ENCODE results near the gene TTC7B. TPM values are rescaled to one million over a fixed set of nuclear protein-coding genes. Genes with fewer than 3 reads are reported as not detected.

TTC7B gene
- total and polyA plus RNA-seq, 2 of the 8 experiments (the other 6 are each of a cell fraction or from before 2014, with no cell fraction given) = 23.7 to 34.0 TPM

DNA sequence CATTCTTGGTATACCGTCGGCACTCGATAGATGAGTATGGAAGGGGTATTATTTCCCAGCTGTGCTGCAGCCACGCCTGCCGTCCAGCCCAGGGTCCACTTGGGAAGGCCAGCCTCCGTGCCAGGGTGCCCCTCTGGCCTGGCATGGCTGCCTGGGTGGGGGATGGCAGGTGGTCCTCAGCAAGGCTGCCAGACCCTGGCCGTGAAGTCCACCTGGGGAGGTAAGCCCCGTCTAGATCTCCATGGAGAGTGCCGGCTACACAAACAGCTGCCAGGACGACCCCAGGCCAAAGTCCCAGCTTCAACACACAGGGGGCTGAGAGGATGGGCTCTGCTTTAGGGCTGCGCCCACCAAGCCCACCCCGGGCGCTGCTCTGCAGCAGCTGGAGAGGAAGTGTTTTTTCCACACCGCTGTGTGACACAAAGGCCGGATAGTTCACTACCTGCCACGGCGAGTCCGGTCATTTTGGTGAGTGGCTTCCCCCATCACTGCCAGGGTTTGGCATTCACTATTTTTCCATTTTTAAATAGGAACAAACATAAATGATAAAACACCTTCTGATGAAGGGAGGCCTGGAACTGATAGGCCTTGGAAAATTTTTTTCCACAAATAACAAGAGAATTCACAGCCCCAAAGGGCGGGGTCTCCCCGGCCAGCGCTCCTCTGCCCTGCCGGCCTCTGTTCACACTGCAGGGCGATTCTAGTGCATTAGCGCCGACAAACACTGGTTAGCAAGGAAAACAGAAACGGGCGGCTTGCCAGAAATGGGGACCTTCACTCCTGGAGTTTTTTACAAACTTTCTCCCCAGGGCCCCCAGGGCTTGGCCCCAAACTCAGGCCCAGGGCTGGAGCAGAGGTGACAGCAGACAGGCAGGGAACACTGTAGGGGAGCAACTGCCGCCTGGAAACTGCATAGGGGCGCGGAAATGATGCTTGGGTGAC lies 257.9 kb downstream of the TTC7B start:
- no peak overlapping the region for H4K8ac ChIP-seq (ENCODE audit: extremely low read depth, insufficient read depth, low read length)
- POLR2A ChIA-PET (ENCODE audit: partially characterized antibody) = interaction anchor here (0.6 kb wide), 1 partner anchor 70 kb away, joined by 3 read pairs; no protein-coding TSS in a partner anchor
- TF ChIP-seq SP2 (IDR thresholded peaks at IDR 0.05; ENCODE audit: low read length) = no peak
- TF ChIP-seq NRF1 (IDR thresholded peaks at IDR 0.05; ENCODE audit: low read depth, low read length) = no peak
- TF ChIP-seq KDM1A (IDR thresholded peaks at IDR 0.05; ENCODE audit: borderline replicate concordance, low read length) = no peak
- no peak for TF ChIP-seq CHD2 (IDR thresholded peaks at IDR 0.05; ENCODE audit: low read length)
- TF ChIP-seq, protein P1, sequence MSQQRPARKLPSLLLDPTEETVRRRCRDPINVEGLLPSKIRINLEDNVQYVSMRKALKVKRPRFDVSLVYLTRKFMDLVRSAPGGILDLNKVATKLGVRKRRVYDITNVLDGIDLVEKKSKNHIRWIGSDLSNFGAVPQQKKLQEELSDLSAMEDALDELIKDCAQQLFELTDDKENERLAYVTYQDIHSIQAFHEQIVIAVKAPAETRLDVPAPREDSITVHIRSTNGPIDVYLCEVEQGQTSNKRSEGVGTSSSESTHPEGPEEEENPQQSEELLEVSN (IDR thresholded peaks at IDR 0.05) = no peak
- no peak for TF ChIP-seq POU5F1 (IDR thresholded peaks at IDR 0.05; ENCODE audit: low read depth, low read length)
- TF ChIP-seq TAF1 (IDR thresholded peaks at IDR 0.05; ENCODE audit: low read depth, low read length) = no peak
- no peak for TF ChIP-seq BCL11A (IDR thresholded peaks at IDR 0.05; ENCODE audit: low read depth in 2 of 2, low read length in 2 of 2)
- TF ChIP-seq FOSL1 (IDR thresholded peaks at IDR 0.05; ENCODE audit: insufficient read depth, low read depth, low read length) = no peak
- no peak for TF ChIP-seq TBP (IDR thresholded peaks at IDR 0.05; ENCODE audit: low read depth, low read length)

More for the DNA sequence above, 257.9 kb downstream of the TTC7B start:
- Histone ChIP-seq H3K4me1 (replicated peaks in 1 of 4; ENCODE audit: control insufficient read depth in 3 of 4, insufficient read depth in 4 of 4, low read length in 3 of 4) (peaks cover 0 to 17% (median 14%) of the 10 kb centered on the region in 4 experiments; a peak in 6 of 7 replicates), H3K4ac (replicated peaks; ENCODE audit: insufficient read length, low read depth, low read length) (no peak overlapping the region), H3K23ac (ENCODE audit: insufficient read length) (no peak overlapping the region), H3K56ac (replicated peaks; ENCODE audit: insufficient read length, low read depth, low read length) (no peak overlapping the region), H3K4me2 (ENCODE audit: insufficient read depth in 1 of 2, low read depth in 2 of 2, low read length in 2 of 2) (no peak overlapping the region), H3K9me3 (ENCODE audit: insufficient read depth in 2 of 2, low read depth in 1 of 2, low read length in 1 of 2) (peaks cover 0 to 3% of the 10 kb centered on the region in 2 experiments; a peak in 1 of 4 replicates), H3K23me2 (ENCODE audit: low read depth, low read length) (no peaks in the 10 kb centered on the region), H3K9ac (replicated peaks in 1 of 4; ENCODE audit: extremely low read depth in 1 of 4, low read depth in 3 of 4, low read length in 3 of 4) (no peak overlapping the region), H4K91ac (replicated peaks; ENCODE audit: insufficient read length, low read length) (peak overlapping the region; percentile 31), H2BK120ac (replicated peaks; ENCODE audit: low read depth, low read length) (no peak overlapping the region), H3K27me3 (replicated peaks in 1 of 4; ENCODE audit: control insufficient read depth in 3 of 4, extremely low read depth in 1 of 4, insufficient read depth in 3 of 4, low read length in 3 of 4) (no peaks in the 10 kb centered on the region; a peak in 1 of 7 replicates), H3K4me3 (ENCODE audit: extremely low read depth in 1 of 4, insufficient read depth in 2 of 4, low read depth in 3 of 4, low read length in 4 of 4) (no peak overlapping the region), H2AFZ (ENCODE audit: low read length) (no peak overlapping the region), H2BK5ac (ENCODE audit: low read depth, low read length) (0 out of 2 replicates have a peak overlapping the region, but pooled peaks have one; percentile 44), H2BK12ac (ENCODE audit: low read depth, low read length) (0 out of 2 replicates have a peak overlapping the region, but pooled peaks have one; percentile 39), H2BK20ac (ENCODE audit: low read length) (no peak overlapping the region), H3K36me3 (ENCODE audit: control insufficient read depth in 2 of 4, insufficient read depth in 4 of 4, low read length in 3 of 4) (no peaks in the 10 kb centered on the region), H4K5ac (ENCODE audit: insufficient read length, low read depth, low read length) (no peak overlapping the region), H2AK5ac (ENCODE audit: low read depth, low read length) (no peak overlapping the region), H4K20me1 (replicated peaks in 1 of 2; ENCODE audit: control insufficient read depth in 1 of 2, insufficient read depth in 2 of 2, low read length in 2 of 2) (no peaks in the 10 kb centered on the region), H3K79me1 (ENCODE audit: low read depth, low read length) (no peaks in the 10 kb centered on the region), H2BK15ac (ENCODE audit: low read length) (peak overlapping the region; percentile 16; the same call in 1 of the 2 replicates), H3K14ac (ENCODE audit: insufficient read length) (no peak overlapping the region), H3K18ac (ENCODE audit: extremely low read depth, low read length) (no peak overlapping the region), H3K27ac (ENCODE audit: low read depth, low read length) (no peak overlapping the region), H3K79me2 (ENCODE audit: control insufficient read depth in 1 of 2, insufficient read depth in 2 of 2, low read length in 2 of 2) (no peaks in the 10 kb centered on the region)
- no peak for FAIRE-seq
- no peak for DNase-seq (ENCODE audit: low read depth in 1 of 2, low spot score in 2 of 2)
- 91% methylated on average over 29 of the region's 30 CpGs; no CpG with 5 or more reads in 1 of the 2 experiments for WGBS, 2 experiments (ENCODE audit: extremely low coverage in 1 of 2, insufficient coverage in 1 of 2, insufficient read length in 1 of 2, insufficient replicate concordance in 2 of 2, low coverage in 1 of 2, low lambda C conversion rate in 2 of 2, missing lambda C conversion rate in 1 of 2)
- CTCF ChIA-PET (ENCODE audit: partially characterized antibody) = interaction anchor here (0.7 to 3.4 kb wide), 7 partner anchors 10 to 199 kb away, joined by 3 to 12 read pairs (median 4); no protein-coding TSS in a partner anchor
